Large intestine (tissue), 12 donors: ENCODE measurements around the gene ASCC3. TPM values are rescaled to one million over a fixed set of nuclear protein-coding genes. Genes with fewer than 3 reads are reported as not detected.

Experiments used
- DNase-seq, 2 donors: peaks; one replicate each; pipeline versions ENCODE4 v3.0.0 to v3.0.0-alpha.2; 2013
- H3K27ac ChIP-seq: one replicate; pipeline ENCODE4 v1.5.1; 2013; ENCODE audit warnings: low read length
- H3K27me3 ChIP-seq: 2 replicates; pipeline ENCODE4 v1.6.1; 2013; ENCODE audit warnings: low read length; ENCODE audit not compliant: control insufficient read depth, insufficient read depth
- H3K36me3 ChIP-seq: 2 replicates; pipeline ENCODE4 v1.6.1; 2013; ENCODE audit warnings: low read length; ENCODE audit not compliant: control insufficient read depth, insufficient read depth
- H3K4me1 ChIP-seq: one replicate; pipeline ENCODE4 v1.6.1; 2013; ENCODE audit warnings: low read length; ENCODE audit not compliant: control insufficient read depth, insufficient read depth
- H3K4me3 ChIP-seq: one replicate; pipeline ENCODE4 v1.5.1; 2013; ENCODE audit warnings: low read length
- H3K9me3 ChIP-seq: one replicate; pipeline ENCODE4 v1.6.1; 2013; ENCODE audit warnings: mild to moderate bottlenecking, low read depth, low read length, moderate library complexity; ENCODE audit not compliant: control insufficient read depth
- WGBS: methylation state at CpG from one replicate; pipeline ENCODE4 v1.1.5; 2013; ENCODE audit warnings: low lambda C conversion rate; ENCODE audit not compliant: insufficient coverage; 5-methylcytosine and 5-hydroxymethylcytosine counted together
- long read RNA-seq, 11 donors: transcript quantifications; one replicate each; lab custom pipeline, GENCODE V29; 2026
- polyA plus RNA-seq: library from polyadenylated mRNA; unstranded; fragments of 120-200 nt; gene quantifications from one replicate; pipeline ENCODE4 v1.2.1, GENCODE V29; 2013

Gene ASCC3
- 25.8 TPM for polyA plus RNA-seq
- long read RNA-seq, donor 1, partial matches to known transcripts = 0 of 3 reads
- long read RNA-seq, donor 1, other reads (novel, unspliced or antisense) = 0 of 3 reads
- long read RNA-seq, donor 2, full-length matches to known transcripts = 6 of 6 reads
- long read RNA-seq, donor 2, partial matches to known transcripts = 0 of 6 reads
- long read RNA-seq, donor 2, other reads (novel, unspliced or antisense) = 0 of 6 reads
- long read RNA-seq, donor 3, full-length matches to known transcripts = 4 of 4 reads
- long read RNA-seq, donor 3, partial matches to known transcripts = 0 of 4 reads
- long read RNA-seq, donor 3, other reads (novel, unspliced or antisense) = 0 of 4 reads
- long read RNA-seq, donor 4 = 0 reads
- long read RNA-seq, donor 5, full-length matches to known transcripts = 4 of 4 reads
- long read RNA-seq, donor 5, partial matches to known transcripts = 0 of 4 reads
- long read RNA-seq, donor 5, other reads (novel, unspliced or antisense) = 0 of 4 reads
- long read RNA-seq, donor 6, partial matches to known transcripts = 0 of 1 reads
- long read RNA-seq, donor 6, other reads (novel, unspliced or antisense) = 0 of 1 reads
- long read RNA-seq, donor 7, partial matches to known transcripts = 0 of 4 reads
- long read RNA-seq, donor 7, other reads (novel, unspliced or antisense) = 0 of 4 reads
- long read RNA-seq, donor 8, partial matches to known transcripts = 0 of 5 reads
- long read RNA-seq, donor 8, other reads (novel, unspliced or antisense) = 0 of 5 reads
- long read RNA-seq, donor 9, partial matches to known transcripts = 5 of 9 reads
- long read RNA-seq, donor 9, other reads (novel, unspliced or antisense) = 0 of 9 reads
- long read RNA-seq, donor 10, partial matches to known transcripts = 0 of 2 reads
- long read RNA-seq, donor 10, other reads (novel, unspliced or antisense) = 0 of 2 reads
- long read RNA-seq, donor 11, partial matches to known transcripts = 0 of 4 reads
- long read RNA-seq, donor 11, other reads (novel, unspliced or antisense) = 0 of 4 reads

GRCh38 chr6:100880853-100881706, at the start of gene ASCC3:
Gene ASCC3, minus strand, starts transcription at chr6:100881329. Its CDS starts 13,332 bp downstream, at chr6:100867997.
- 0% methylated on average over 6 of the region's 83 CpGs for WGBS

GRCh38 chr6:100925749-100926148, 44.6 kb upstream of the ASCC3 start:
- Histone ChIP-seq H3K4me1 (peaks cover 6% of the 10 kb centered on the region), H3K36me3 (no peaks in the 10 kb centered on the region), H3K27me3 (no peaks in the 10 kb centered on the region), H3K4me3 (no peak overlapping the region), H3K27ac (no peak overlapping the region), H3K9me3 (no peaks in the 10 kb centered on the region)
- 83% methylated on average over 1 of the region's 1 CpG for WGBS
- DNase-seq = no peak

More at GRCh38 chr6:100880853-100881706, at the start of gene ASCC3:
- DNase-seq = peak; percentile 91 to 97
- Histone ChIP-seq H3K4me1 (peaks cover 8% of the 10 kb centered on the region), H3K36me3 (no peaks in the 10 kb centered on the region), H3K9me3 (no peaks in the 10 kb centered on the region), H3K27me3 (no peaks in the 10 kb centered on the region), H3K27ac (peak within 1 kb of the TSS; percentile 99), H3K4me3 (peak within 1 kb of the TSS; percentile 96)

- H3K4me1 ChIP-seq = peaks cover 6% of the 10 kb centered on the region
- H3K27ac ChIP-seq = no peak overlapping the region
- H3K27me3 ChIP-seq = no peaks in the 10 kb centered on the region
- 87% methylated on average over 3 of the region's 9 CpGs for WGBS
- H3K4me3 ChIP-seq = no peak overlapping the region
- no peaks in the 10 kb centered on the region for H3K36me3 ChIP-seq
- no peak for DNase-seq
- no peaks in the 10 kb centered on the region for H3K9me3 ChIP-seq
Observed at GRCh38 chr6:100924534-100925227, 43.6 kb upstream of the ASCC3 start.

- Histone ChIP-seq H3K9me3 (no peaks in the 10 kb centered on the region), H3K27ac (no peak overlapping the region), H3K27me3 (no peaks in the 10 kb centered on the region), H3K4me3 (no peak overlapping the region), H3K4me1 (peaks cover 6% of the 10 kb centered on the region), H3K36me3 (no peaks in the 10 kb centered on the region)
- DNase-seq = no peak
- no CpG with 5 or more reads among the region's 3 CpGs for WGBS
Observed at GRCh38 chr6:100923481-100924165, 42.5 kb upstream of the ASCC3 start.

GRCh38 chr6:100920028-100920605, 39.0 kb upstream of the ASCC3 start:
- Histone ChIP-seq H3K36me3 (no peaks in the 10 kb centered on the region), H3K27ac (peak overlapping the region; percentile 44)

GRCh38 chr6:100918152-100918551, 37.0 kb upstream of the ASCC3 start:
- Histone ChIP-seq H3K4me3 (no peak overlapping the region), H3K9me3 (no peaks in the 10 kb centered on the region), H3K36me3 (no peaks in the 10 kb centered on the region), H3K4me1 (peaks cover 6% of the 10 kb centered on the region), H3K27ac (no peak overlapping the region), H3K27me3 (no peaks in the 10 kb centered on the region)
- no peak for DNase-seq

More at GRCh38 chr6:100920028-100920605, 39.0 kb upstream of the ASCC3 start:
- no peak overlapping the region for H3K4me3 ChIP-seq
- DNase-seq = peak; percentile 37 to 73
- H3K9me3 ChIP-seq = no peaks in the 10 kb centered on the region
- no peaks in the 10 kb centered on the region for H3K27me3 ChIP-seq
- peaks cover 6% of the 10 kb centered on the region for H3K4me1 ChIP-seq
- WGBS = no CpG with 5 or more reads among the region's 2 CpGs

GRCh38 chr6:100915876-100916275, 34.7 kb upstream of the ASCC3 start:
- no peak for DNase-seq
- H3K4me1 ChIP-seq = peaks cover under 1% of the 10 kb centered on the region
- WGBS = no CpG with 5 or more reads among the region's 3 CpGs
- no peaks in the 10 kb centered on the region for H3K9me3 ChIP-seq
- no peak overlapping the region for H3K27ac ChIP-seq
- no peak overlapping the region for H3K4me3 ChIP-seq
- no peaks in the 10 kb centered on the region for H3K27me3 ChIP-seq
- H3K36me3 ChIP-seq = no peaks in the 10 kb centered on the region

GRCh38 chr6:100913400-100914276, 32.5 kb upstream of the ASCC3 start:
- WGBS = 100% methylated on average over 1 of the region's 24 CpGs
- no peaks in the 10 kb centered on the region for H3K9me3 ChIP-seq
- no peaks in the 10 kb centered on the region for H3K4me1 ChIP-seq
- no peak overlapping the region for H3K27ac ChIP-seq
- no peaks in the 10 kb centered on the region for H3K27me3 ChIP-seq
- DNase-seq = peak; percentile 24 to 63
- peak overlapping the region; percentile 27 for H3K4me3 ChIP-seq
- H3K36me3 ChIP-seq = no peaks in the 10 kb centered on the region
